Measurements from ENCODE around the gene FOSL1.

DNA sequence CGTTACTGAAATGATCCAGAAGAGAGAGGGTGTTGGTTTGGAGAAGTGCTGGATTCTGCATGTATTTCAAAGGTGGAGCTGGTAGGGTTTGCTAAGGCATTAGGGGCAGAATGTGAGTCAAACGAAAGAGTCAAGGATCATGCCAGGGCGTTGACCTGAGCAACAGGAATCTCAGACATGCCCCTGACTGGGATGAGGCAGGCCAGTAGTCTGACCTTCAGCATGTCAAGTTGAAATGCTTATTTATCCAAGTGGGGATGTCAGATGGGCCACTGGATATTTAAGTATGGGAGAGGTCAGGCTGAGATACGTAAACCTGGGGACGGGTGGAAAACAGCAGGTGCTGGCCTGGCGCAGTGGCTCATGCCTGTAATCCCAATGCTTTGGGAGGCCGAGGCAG, 42.3 kb upstream of the FOSL1 start:
- no peak for TF ChIP-seq CTCF (IDR thresholded peaks at IDR 0.05)
- TF ChIP-seq, protein P1, sequence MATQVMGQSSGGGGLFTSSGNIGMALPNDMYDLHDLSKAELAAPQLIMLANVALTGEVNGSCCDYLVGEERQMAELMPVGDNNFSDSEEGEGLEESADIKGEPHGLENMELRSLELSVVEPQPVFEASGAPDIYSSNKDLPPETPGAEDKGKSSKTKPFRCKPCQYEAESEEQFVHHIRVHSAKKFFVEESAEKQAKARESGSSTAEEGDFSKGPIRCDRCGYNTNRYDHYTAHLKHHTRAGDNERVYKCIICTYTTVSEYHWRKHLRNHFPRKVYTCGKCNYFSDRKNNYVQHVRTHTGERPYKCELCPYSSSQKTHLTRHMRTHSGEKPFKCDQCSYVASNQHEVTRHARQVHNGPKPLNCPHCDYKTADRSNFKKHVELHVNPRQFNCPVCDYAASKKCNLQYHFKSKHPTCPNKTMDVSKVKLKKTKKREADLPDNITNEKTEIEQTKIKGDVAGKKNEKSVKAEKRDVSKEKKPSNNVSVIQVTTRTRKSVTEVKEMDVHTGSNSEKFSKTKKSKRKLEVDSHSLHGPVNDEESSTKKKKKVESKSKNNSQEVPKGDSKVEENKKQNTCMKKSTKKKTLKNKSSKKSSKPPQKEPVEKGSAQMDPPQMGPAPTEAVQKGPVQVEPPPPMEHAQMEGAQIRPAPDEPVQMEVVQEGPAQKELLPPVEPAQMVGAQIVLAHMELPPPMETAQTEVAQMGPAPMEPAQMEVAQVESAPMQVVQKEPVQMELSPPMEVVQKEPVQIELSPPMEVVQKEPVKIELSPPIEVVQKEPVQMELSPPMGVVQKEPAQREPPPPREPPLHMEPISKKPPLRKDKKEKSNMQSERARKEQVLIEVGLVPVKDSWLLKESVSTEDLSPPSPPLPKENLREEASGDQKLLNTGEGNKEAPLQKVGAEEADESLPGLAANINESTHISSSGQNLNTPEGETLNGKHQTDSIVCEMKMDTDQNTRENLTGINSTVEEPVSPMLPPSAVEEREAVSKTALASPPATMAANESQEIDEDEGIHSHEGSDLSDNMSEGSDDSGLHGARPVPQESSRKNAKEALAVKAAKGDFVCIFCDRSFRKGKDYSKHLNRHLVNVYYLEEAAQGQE (IDR thresholded peaks at IDR 0.05; ENCODE audit: insufficient read depth in 1 of 2, low read depth in 2 of 2, low read length in 1 of 2) = no peak
- TF ChIP-seq SIN3A (IDR thresholded peaks at IDR 0.05; ENCODE audit: borderline replicate concordance, insufficient read depth, low read depth, low read length) = no peak
